HG03342 (cell line): ENCODE data around the gene NUBP2.
A peak's percentile ranks its signal among the peaks of the same experiment; 100 is the strongest.

Source experiments
- ATAC-seq: cut with Tn5 transposase; IDR thresholded peaks from one replicate; pipeline ENCODE4 v1.9.1; 2021; ENCODE audit warnings: mild to moderate bottlenecking, moderate library complexity; ENCODE audit not compliant: unreplicated experiment

The NUBP2 gene

GRCh38 chr16:1782408-1783264 is at the start of gene NUBP2, which contains the start of gene SPSB3:
NUBP2 (plus strand) TSS chr16:1782960; CDS start chr16:1783021, 61 bp downstream.
SPSB3 (minus strand) TSS chr16:1782571; CDS start chr16:1781483, 1,088 bp downstream.
- peak; percentile 86 for ATAC-seq

DNA sequence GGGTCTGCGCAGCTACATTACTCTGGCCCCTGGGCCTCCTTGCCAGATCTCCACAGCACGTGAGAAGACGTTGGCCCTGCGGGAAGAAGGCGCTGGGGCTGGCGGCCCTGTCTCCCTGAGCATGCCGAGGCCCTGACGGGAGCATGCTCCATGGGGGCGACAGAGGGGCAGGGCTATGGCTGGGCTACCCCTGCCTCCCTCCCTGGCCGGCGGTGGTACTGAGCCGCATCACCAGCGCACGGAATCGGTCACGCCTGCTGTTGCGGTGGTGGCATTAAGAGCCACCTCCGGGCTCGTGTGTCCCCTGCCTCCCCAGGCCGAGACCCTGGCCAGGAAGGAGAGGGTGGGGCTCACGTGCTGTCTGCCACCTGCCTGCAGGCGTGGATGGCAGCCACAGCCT is 48.6 kb upstream of the NUBP2 start:
- no peak for ATAC-seq

DNA sequence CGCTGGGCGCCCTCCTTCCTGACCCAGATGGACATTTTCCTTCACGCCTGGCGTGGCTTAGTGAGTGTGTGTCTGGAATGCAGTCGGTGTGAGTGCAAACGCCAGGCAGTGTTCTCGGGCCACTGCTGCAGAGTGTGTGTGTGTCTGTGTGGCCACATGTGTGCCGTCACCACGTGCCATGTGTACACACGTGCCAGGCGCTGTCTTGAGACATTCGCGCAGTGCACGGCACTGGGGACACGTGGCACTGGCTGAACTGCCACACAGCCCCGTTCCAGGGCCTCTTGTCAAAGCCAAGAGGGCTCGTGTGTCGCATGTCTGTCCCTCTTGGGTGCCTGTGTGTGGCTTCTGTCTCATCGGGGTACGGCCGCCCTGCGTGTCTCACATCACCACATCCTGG is 47.9 kb upstream of the NUBP2 start:
- no peak for ATAC-seq

- no peak for ATAC-seq
Observed at GRCh38 chr16:1740234-1740633, 42.5 kb upstream of the NUBP2 start.

- no peak for ATAC-seq
Observed at GRCh38 chr16:1740781-1741490, 41.8 kb upstream of the NUBP2 start.

DNA sequence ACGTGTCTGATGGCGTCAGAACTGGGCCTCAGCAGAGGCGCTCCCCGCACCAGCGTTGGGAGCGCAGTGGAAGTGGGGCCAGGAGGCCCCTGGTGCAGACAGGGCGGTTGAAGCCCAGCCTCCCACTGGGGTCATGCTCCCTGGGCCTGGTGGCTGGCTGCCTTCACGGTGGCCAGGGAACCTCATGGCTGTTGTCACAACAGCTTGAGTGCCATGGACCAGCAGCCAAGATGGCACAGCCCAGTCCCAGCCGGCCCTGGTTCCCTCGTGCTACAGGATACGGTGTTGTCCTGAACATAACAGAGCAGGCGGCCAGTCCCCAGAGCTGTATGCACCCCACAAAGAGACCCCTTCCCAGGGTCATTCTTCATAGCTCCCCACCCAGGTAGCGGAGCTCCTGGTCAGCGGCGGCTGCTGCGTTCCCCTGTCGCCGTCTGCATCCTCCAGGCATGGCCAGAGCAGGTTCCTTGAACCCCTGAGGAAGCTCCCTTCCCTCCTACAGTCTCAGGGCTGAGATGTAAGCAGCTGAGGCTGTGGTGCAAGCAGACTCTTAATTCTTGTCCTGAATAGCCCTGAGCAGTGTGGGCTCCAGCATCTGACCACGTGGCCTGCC is 41.1 kb upstream of the NUBP2 start:
- ATAC-seq, result no peak

GRCh38 chr16:1743376-1744337 is 39.1 kb upstream of the NUBP2 start:
- no peak for ATAC-seq

DNA sequence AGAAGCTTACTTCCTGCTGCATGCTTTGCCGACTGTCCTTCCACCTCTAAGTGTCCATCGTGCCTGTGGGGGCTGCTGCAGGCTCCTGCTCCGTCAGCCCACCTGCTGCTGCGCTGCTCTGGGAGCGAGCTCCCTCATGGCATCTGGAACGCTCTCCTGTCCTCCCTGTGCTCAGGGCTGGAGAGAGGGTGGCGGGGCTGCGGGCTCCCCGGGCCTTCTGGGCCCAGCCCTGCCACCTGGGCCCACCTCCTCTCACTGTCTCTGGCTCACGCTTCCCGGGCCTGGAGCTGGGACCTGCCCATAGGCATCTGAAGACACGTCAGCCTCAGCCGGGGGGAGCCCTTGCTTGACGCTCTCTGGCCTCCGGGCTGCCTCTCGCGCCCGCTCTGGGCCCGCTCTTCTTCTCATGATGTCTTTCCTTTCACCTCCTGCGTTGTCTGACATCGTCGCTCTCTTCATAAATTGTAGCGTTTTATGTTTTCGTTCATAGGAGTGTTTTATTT is 38.4 kb upstream of the NUBP2 start:
- no peak for ATAC-seq

- no peak for ATAC-seq
Observed at GRCh38 chr16:1745181-1745899, 37.4 kb upstream of the NUBP2 start.

GRCh38 chr16:1745900-1746692 is 36.7 kb upstream of the NUBP2 start:
- no peak for ATAC-seq

DNA sequence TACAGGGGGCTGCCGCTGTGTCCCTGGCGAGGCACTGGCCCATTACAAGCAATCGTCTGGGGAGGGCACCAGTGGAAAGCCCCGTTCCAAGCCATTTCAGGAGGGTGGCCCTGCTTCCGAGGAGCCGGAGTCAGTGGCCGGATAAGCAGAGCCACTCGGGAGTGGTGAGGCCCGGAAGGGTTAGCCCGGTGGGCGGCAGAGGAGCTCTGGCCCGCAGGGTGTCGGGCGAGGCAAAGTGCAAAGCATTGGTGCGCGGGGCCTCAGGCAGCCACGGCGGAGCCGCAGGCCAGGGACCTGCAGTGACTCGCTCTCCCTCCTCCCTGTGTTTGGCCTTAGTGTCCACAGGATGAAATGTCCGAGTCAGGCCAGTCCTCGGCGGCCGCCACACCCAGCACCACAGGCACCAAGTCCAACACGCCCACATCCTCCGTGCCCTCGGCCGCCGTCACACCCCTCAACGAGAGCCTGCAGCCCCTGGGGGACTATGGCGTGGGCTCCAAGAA is 36.0 kb upstream of the NUBP2 start:
- no peak for ATAC-seq

DNA sequence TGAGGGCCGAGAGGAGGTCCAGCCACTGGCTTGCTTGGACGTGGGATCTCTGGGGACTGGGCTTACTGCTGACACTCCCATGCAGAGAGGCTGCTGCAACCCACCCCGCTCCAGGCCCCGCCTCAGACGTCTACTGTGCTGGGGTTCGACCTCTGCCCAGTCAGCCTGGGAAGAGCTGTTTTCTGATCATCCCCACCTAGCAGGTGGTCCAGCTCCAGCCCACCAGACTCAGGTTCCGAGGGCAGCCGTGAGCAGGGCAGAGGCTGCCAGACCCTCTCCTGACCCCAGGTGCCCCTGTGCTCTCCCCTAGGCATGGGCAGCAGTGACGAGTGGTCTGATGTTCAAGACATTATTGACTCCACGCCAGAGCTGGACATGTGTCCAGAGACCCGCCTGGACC is 34.8 kb upstream of the NUBP2 start:
- ATAC-seq, result no peak

GRCh38 chr16:1749152-1750117 is 33.3 kb upstream of the NUBP2 start:
- no peak for ATAC-seq

- ATAC-seq, result no peak
Observed at GRCh38 chr16:1751946-1752345, 30.8 kb upstream of the NUBP2 start.

- ATAC-seq, result no peak
Observed at GRCh38 chr16:1752853-1753252, 29.9 kb upstream of the NUBP2 start.

GRCh38 chr16:1754204-1754603 is 28.6 kb upstream of the NUBP2 start:
- no peak for ATAC-seq

GRCh38 chr16:1757714-1758461 is 24.9 kb upstream of the NUBP2 start:
- no peak for ATAC-seq
